Heart right ventricle (tissue), 16 donors: ENCODE data around the gene NEUROG3. TPM values are rescaled to one million over a fixed set of nuclear protein-coding genes. Genes with fewer than 3 reads are reported as not detected.
A peak's percentile ranks its signal among the peaks of the same experiment; 100 is the strongest.

ENCODE experiments used
- ATAC-seq, 8 donors: fragments of 200-7000 bp; cut with Tn5 transposase; one replicate each; pipeline ENCODE4 v1.9.1; 2020; ENCODE audit warnings: mild to moderate bottlenecking in 8 of 8, moderate library complexity in 8 of 8, moderate number of reproducible peaks in 1 of 8
- DNase-seq, 2 donors: peaks; one replicate each; pipeline ENCODE4 v3.0.0-alpha.2; 2020
- H3K27ac ChIP-seq, 10 donors: fragments of 200-600 bp; sonication (generic) in 2 of 10; one replicate each; pipeline versions ENCODE4 v1.5.0 to v1.8.0; 2020 to 2022; ENCODE audit warnings: mild to moderate bottlenecking in 3 of 10
- H3K27me3 ChIP-seq, 7 donors: fragments of 200-600 bp; one replicate each; pipeline ENCODE4 v1.8.0; 2021 to 2022; ENCODE audit warnings: mild to moderate bottlenecking in 2 of 7
- H3K36me3 ChIP-seq, 9 donors: fragments of 200-600 bp; sonication (generic) in 1 of 9; one replicate each; pipeline versions ENCODE4 v1.5.0 to v1.8.0; 2020 to 2022; ENCODE audit warnings: mild to moderate bottlenecking in 2 of 9
- H3K4me1 ChIP-seq, 9 donors: fragments of 200-600 bp; sonication (generic) in 1 of 9; one replicate each; pipeline versions ENCODE4 v1.5.0 to v1.8.0; 2020 to 2022; ENCODE audit warnings: mild to moderate bottlenecking in 4 of 9
- H3K4me3 ChIP-seq, 10 donors: fragments of 200-600 bp; sonication (generic) in 2 of 10; one replicate each; pipeline versions ENCODE4 v1.5.0 to v1.8.0; 2020 to 2022; ENCODE audit warnings: mild to moderate bottlenecking in 7 of 10, moderate library complexity in 2 of 10
- H3K9me3 ChIP-seq, 11 donors: fragments of 200-600 bp in 10 of 11; sonication (generic) in 2 of 11; one replicate each; pipeline versions ENCODE4 v1.5.0 to v1.8.0; 2013 to 2022; ENCODE audit warnings: mild to moderate bottlenecking in 2 of 11, control low read depth in 1 of 11, moderate library complexity in 1 of 11
- WGBS, 2 donors: extraction: QIAGEN DNeasy Blood & Tissue Kit; methylation state at CpG; one replicate each; pipeline ENCODE4 v1.1.7; 2013; ENCODE audit warnings: inconsistent platforms in 1 of 2; 5-methylcytosine and 5-hydroxymethylcytosine counted together
- intact Hi-C, 10 donors: fragments of 100-400 bp; cut with DNase I; formaldehyde crosslinking; loops; one replicate each; pipeline versions ENCODE4 v1.11.1 to v1.14.2; 2022
- long read RNA-seq, 3 donors: library from polyadenylated mRNA; unstranded; transcript quantifications; one replicate each; pipeline ENCODE4 v2.0.0, GENCODE V29; 2020 to 2021
- polyA plus RNA-seq, 2 donors: library from polyadenylated mRNA; stranded (reverse); fragments of 200-250 nt; gene quantifications; one replicate each; pipeline ENCODE4 v1.2.3, GENCODE V29; 2013
- total RNA-seq, 10 donors: library from RNA; stranded (reverse); fragmentation: NEBNext Ultra II Directional in 3 of 10; extraction: Animal tissue kit (Norgen Biotek cat#: 25700) in 3 of 10; gene quantifications; one replicate each; pipeline versions ENCODE4 v1.2.1 to v1.2.4, GENCODE V29; 2021 to 2023
- TF ChIP-seq, protein P1 (sequence below), 9 donors: fragments of 200-600 bp; sonication (generic) in 2 of 9; IDR thresholded peaks; one replicate each; pipeline versions ENCODE4 v1.5.0 to v1.8.0; 2021 to 2022; ENCODE audit warnings: antibody characterized with exemption in 9 of 9, mild to moderate bottlenecking in 5 of 9, moderate library complexity in 1 of 9
- donor health status: Arrhythmogenic right ventricular cardiomyopathy.
- donor health status: ischemic (EF 13 %, LVEDD 7.1; RV severe dilation, severe dysfunction).
- donor health status: healthy with polysubstance abuse.
- donor health status: DM: no; HTN: yes; CAD: no.
- donor health status: DM: no; HTN: no; CAD: no.
- donor health status: ischemic (EF 25% LVEDD 6.9; RV normal size, moderate dysfunction).
- donor health status: ischemic (EF 25% LVEDD 5.7; RV mildly dilated, moderate dysfunction).
- donor health status: healthy.
- donor health status: DM: yes; HTN: yes; CAD: no.
- donor health status: Ischemic cardiomyopathy.
- donor health status: ischemic (EF 35%, LVEDD 5.7; RV mildly dilated, moderate dysfunction).
- donor health status: nonischemic (EF 11% LVEDD 7.7; RV severe dilation, severe dysfunction).
- donor health status: DM: yes; HTN: yes; CAD: no.
- donor health status: PGD.
- donor health status: ischemic (EF 29% LVEDD 5.4; RV normal size, mild dysfunction).
- donor health status: nonischemic (EF 23%, LVEDD 6.1; RV moderate dilation, normal function).

NEUROG3 gene, protein sequence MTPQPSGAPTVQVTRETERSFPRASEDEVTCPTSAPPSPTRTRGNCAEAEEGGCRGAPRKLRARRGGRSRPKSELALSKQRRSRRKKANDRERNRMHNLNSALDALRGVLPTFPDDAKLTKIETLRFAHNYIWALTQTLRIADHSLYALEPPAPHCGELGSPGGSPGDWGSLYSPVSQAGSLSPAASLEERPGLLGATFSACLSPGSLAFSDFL
- total RNA-seq (under 1 TPM in 1 of 10 donors, not detected in 9; 0.19 TPM), polyA plus RNA-seq (not detected)
- long read RNA-seq, donor 1, result 0 reads
- long read RNA-seq, donor 2, result 0 reads
- long read RNA-seq, donor 3, result 0 reads

DNA sequence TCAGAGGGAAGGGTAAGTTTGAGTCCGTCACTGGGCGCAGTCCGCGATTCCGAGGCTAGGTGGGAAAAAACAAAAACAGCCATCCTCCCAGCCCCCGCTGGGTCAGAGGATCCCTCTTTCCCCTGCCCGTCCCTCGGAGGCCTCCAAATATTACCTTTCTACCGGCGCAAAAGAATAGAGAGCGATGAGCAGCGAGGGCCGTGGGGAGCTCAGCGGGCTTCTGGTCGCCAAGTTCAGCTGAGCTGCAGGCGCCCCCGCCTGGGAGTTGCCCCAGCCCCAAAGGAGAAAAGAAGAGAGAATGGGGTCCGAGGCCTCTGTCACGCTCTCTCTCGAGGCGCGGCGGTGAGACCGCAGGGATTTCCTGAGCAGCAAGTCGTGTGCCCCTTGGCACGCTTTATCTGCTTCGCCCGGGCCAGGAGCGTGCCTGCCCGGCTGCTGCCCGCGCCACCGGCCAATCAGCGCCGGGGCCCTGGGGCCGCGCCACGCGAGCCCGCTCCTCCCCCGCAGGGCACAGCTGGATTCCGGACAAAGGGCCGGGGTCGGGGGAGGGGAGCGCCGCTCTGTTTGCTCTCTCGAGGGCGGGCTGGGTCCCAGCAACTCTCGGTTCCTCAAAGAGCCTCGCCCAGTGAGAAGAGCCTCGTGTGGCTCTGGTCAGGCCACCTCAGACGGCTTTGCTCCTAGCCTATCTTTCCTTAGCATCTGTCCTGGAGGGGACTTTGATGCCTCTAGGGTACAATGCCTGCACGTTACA, at the start of gene NEUROG3:
Gene NEUROG3, minus strand, starts transcription at position 367 of the 751 bp plus-strand sequence. CDS start 379 bp downstream, outside the sequence.
- 1% methylated on average over 53 of the region's 53 CpGs for whole genome bisulfite sequencing, 2 donors
- ATAC-seq, result peak in 4 of 8 donors; percentile 24 to 65 (median 50)

DNA sequence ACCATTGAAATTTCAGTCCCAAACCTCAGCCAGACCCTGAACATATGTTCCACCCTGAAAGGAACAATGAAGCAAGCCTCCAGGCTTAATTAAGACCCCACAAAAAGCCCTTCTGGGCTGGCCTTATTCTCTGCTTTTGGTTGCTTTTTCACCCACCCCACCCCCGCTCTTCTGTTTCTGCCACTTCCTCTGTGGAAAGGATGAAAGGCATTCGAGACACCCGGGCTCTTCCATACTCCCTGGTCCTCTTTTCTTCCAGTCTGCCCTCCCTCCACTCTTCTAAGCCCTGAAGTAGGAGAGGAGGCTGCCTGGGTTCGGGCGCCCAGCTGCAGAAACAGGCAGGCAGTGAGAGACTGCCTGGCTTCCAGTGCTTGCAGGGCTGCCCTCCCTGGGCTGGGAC, 47.4 kb upstream of the NEUROG3 start:
- H3K4me3 ChIP-seq, result no peak overlapping the region
- no peaks in the 10 kb centered on the region for H3K36me3 ChIP-seq
- peaks cover 0 to 14% (median 0%) of the 10 kb centered on the region in 11 donors for H3K9me3 ChIP-seq
- no peak overlapping the region for H3K27ac ChIP-seq
- TF ChIP-seq, protein P1, sequence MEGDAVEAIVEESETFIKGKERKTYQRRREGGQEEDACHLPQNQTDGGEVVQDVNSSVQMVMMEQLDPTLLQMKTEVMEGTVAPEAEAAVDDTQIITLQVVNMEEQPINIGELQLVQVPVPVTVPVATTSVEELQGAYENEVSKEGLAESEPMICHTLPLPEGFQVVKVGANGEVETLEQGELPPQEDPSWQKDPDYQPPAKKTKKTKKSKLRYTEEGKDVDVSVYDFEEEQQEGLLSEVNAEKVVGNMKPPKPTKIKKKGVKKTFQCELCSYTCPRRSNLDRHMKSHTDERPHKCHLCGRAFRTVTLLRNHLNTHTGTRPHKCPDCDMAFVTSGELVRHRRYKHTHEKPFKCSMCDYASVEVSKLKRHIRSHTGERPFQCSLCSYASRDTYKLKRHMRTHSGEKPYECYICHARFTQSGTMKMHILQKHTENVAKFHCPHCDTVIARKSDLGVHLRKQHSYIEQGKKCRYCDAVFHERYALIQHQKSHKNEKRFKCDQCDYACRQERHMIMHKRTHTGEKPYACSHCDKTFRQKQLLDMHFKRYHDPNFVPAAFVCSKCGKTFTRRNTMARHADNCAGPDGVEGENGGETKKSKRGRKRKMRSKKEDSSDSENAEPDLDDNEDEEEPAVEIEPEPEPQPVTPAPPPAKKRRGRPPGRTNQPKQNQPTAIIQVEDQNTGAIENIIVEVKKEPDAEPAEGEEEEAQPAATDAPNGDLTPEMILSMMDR (IDR thresholded peaks at IDR 0.05), result no peak
- no peak for ATAC-seq
- peaks cover 0 to 13% (median 0%) of the 10 kb centered on the region in 7 donors for H3K27me3 ChIP-seq
- intact Hi-C loops, result no loop called here
- no peak for DNase-seq
- WGBS, 2 donors, result 51 to 53% methylated on average over 5 of the region's 5 CpGs
- no peaks in the 10 kb centered on the region for H3K4me1 ChIP-seq

More for the DNA sequence above, at the start of gene NEUROG3:
- peak within 1 kb of the TSS; percentile 6 to 43 (median 29) for H3K4me3 ChIP-seq
- H3K36me3 ChIP-seq, result no peaks in the 10 kb centered on the region
- peaks cover 28 to 100% (median 98%) of the 10 kb centered on the region in 7 donors for H3K27me3 ChIP-seq
- H3K9me3 ChIP-seq, result no peaks in the 10 kb centered on the region
- peak in 1 of 2 donors; percentile 36 for DNase-seq
- no peak within 1 kb of the TSS for H3K27ac ChIP-seq
- intact Hi-C loops, result no loop called here
- H3K4me1 ChIP-seq, result peaks cover 4 to 29% (median 20%) of the 10 kb centered on the region in 9 donors
- TF ChIP-seq, protein P1 (IDR thresholded peaks at IDR 0.05), result no peak

DNA sequence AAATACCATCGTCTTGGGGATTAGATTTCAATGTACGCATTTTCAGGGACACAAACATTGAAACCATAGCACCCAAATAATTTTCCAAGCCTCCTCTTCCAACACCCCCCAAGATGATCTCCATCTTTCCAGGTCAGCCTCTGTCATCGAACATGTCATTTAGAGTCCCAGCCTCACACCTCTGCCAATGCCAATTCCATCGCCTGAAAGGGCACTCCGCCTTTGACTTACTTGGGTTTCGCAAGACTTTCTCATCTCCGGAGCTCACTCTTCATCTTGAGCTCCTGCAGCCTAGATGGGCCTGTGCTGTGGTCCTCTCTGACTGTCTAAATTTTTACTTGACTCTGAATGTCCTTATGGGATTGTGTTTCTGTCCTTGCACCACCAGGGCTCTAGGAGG, 46.4 kb upstream of the NEUROG3 start:
- WGBS, 2 donors, result 95 to 96% methylated on average over 7 of the region's 7 CpGs
- ATAC-seq, result no peak
- Histone ChIP-seq H3K9me3 (peaks cover 0 to 10% (median 0%) of the 10 kb centered on the region in 11 donors), H3K27me3 (peaks cover 0 to 13% (median 0%) of the 10 kb centered on the region in 7 donors), H3K4me1 (no peaks in the 10 kb centered on the region), H3K4me3 (no peak overlapping the region), H3K36me3 (no peaks in the 10 kb centered on the region), H3K27ac (no peak overlapping the region)
- DNase-seq, result no peak
- TF ChIP-seq, protein P1 (IDR thresholded peaks at IDR 0.05), result no peak
- intact Hi-C loops, result no loop called here

DNA sequence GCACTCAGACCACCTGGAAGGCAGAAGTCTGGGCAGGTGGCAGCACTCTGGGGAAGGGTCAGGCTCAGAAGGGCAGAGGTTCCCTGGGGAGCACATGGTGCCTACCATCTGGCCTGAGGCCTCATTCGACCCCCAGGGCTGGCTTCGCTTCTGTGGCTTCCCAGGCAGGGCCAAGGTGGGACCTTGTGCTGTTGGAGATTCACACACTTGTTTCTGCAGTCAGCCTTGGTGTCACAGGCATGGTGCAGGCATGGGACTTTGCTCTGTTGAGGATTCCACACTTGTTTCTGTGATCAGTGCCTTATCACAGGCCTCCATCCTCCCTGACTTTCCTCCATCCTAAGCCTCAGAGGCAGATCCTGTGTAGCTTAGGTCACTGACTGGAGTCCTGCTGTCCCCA, 45.5 kb upstream of the NEUROG3 start:
- no peak for ATAC-seq
- no peaks in the 10 kb centered on the region for H3K4me1 ChIP-seq
- no peak overlapping the region for H3K4me3 ChIP-seq
- no peak overlapping the region for H3K27ac ChIP-seq
- H3K9me3 ChIP-seq, result peaks cover 0 to 2% (median 0%) of the 10 kb centered on the region in 11 donors
- H3K27me3 ChIP-seq, result peaks cover 0 to 13% (median 0%) of the 10 kb centered on the region in 7 donors
- 85 to 90% methylated on average over 2 of the region's 2 CpGs for WGBS, 2 donors
- TF ChIP-seq, protein P1 (IDR thresholded peaks at IDR 0.05), result no peak
- no peak for DNase-seq
- intact Hi-C loops, result no loop called here
- no peaks in the 10 kb centered on the region for H3K36me3 ChIP-seq
